ENCODE data around the gene ABCA9.

Gene ABCA9, protein sequence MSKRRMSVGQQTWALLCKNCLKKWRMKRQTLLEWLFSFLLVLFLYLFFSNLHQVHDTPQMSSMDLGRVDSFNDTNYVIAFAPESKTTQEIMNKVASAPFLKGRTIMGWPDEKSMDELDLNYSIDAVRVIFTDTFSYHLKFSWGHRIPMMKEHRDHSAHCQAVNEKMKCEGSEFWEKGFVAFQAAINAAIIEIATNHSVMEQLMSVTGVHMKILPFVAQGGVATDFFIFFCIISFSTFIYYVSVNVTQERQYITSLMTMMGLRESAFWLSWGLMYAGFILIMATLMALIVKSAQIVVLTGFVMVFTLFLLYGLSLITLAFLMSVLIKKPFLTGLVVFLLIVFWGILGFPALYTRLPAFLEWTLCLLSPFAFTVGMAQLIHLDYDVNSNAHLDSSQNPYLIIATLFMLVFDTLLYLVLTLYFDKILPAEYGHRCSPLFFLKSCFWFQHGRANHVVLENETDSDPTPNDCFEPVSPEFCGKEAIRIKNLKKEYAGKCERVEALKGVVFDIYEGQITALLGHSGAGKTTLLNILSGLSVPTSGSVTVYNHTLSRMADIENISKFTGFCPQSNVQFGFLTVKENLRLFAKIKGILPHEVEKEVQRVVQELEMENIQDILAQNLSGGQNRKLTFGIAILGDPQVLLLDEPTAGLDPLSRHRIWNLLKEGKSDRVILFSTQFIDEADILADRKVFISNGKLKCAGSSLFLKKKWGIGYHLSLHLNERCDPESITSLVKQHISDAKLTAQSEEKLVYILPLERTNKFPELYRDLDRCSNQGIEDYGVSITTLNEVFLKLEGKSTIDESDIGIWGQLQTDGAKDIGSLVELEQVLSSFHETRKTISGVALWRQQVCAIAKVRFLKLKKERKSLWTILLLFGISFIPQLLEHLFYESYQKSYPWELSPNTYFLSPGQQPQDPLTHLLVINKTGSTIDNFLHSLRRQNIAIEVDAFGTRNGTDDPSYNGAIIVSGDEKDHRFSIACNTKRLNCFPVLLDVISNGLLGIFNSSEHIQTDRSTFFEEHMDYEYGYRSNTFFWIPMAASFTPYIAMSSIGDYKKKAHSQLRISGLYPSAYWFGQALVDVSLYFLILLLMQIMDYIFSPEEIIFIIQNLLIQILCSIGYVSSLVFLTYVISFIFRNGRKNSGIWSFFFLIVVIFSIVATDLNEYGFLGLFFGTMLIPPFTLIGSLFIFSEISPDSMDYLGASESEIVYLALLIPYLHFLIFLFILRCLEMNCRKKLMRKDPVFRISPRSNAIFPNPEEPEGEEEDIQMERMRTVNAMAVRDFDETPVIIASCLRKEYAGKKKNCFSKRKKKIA (N-terminal part only)
- 0 to 0.95 (median 0.12) reads per million in 9 experiments for total RNA-seq

DNA sequence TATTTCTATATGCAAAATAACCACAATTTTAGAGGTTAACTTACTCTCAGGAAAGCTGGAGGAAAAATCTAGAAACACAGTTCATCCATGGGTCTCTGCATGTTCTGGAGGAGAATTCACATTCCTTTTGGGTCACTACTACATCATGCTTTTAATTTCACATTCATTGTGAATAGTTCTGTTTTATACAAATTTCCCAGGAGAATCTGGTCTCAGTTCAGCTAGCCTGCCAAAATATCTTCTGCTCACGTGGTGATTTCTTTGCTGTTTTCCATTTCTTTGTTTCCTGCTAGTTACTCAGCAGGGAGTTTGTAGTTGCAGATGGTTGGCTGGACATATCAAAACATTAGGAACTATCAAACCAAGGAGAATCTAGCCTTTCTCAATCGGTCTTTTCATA lies at the start of gene ABCA9:
Gene ABCA9, minus strand, starts transcription at position 106 of the 400 bp plus-strand sequence. CDS start 9,801 bp downstream, outside the sequence.
- ATAC-seq (replicated peaks) (no peak), DNase-seq (no peak)
- Mint-ChIP-seq H3K4me3 (no peak within 1 kb of the TSS), H3K36me3 (ENCODE audit: insufficient read depth) (peaks cover 2% of the 10 kb centered on the region), H3K27ac (no peak within 1 kb of the TSS), H3K9me3 (no peaks in the 10 kb centered on the region), H3K4me1 (ENCODE audit: low read depth in 2 of 2) (no peaks in the 10 kb centered on the region), H3K27me3 (peaks cover 16 to 27% of the 10 kb centered on the region in 2 donors)

DNA sequence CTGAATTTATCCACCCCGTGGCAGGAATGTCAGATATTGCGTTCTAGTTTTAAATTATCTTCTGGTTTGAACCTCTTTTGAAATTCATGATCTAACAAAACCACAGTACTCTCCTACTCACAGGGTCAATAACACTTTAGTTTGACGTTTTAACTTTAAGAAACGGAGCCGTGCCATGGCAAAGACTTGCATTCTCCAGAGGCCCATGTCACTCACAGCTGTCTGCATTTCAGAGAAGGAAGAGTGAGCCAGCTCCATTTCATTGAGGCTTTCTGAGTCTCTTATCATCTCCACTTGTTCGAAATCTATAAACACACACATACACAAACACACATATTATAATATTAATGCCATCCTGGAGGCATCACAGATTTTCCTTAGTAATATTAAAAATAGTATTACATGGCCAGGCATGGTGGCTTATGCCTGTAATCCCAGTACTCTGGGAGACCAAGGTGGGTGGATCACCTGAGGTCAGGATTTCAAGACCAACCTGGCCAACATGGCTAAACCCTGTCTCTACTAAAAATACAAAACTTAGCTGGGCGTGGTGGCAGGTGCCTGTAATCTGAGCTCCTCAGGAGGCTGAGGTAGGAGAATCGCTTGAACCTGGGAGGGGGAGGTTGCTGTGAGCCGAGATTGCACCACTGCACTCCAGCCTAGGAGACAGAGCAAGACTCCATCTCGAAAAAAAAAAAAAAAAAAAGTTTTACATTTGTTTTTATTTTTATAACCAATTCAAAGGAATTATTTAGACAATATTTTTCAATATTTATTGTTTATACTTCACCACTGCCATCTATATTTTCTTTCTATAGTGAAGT lies 45.4 kb upstream of the ABCA9 start:
- ATAC-seq (replicated peaks) (no peak), DNase-seq (no peak)
- H3K27me3 Mint-ChIP-seq: peaks cover 0 to 4% of the 10 kb centered on the region in 2 donors
- no peaks in the 10 kb centered on the region for H3K36me3 Mint-ChIP-seq (ENCODE audit: insufficient read depth)
- no peak overlapping the region for H3K4me3 Mint-ChIP-seq
- H3K4me1 Mint-ChIP-seq (ENCODE audit: low read depth in 2 of 2): no peaks in the 10 kb centered on the region
- H3K27ac Mint-ChIP-seq: no peak overlapping the region
- no peaks in the 10 kb centered on the region for H3K9me3 Mint-ChIP-seq

DNA sequence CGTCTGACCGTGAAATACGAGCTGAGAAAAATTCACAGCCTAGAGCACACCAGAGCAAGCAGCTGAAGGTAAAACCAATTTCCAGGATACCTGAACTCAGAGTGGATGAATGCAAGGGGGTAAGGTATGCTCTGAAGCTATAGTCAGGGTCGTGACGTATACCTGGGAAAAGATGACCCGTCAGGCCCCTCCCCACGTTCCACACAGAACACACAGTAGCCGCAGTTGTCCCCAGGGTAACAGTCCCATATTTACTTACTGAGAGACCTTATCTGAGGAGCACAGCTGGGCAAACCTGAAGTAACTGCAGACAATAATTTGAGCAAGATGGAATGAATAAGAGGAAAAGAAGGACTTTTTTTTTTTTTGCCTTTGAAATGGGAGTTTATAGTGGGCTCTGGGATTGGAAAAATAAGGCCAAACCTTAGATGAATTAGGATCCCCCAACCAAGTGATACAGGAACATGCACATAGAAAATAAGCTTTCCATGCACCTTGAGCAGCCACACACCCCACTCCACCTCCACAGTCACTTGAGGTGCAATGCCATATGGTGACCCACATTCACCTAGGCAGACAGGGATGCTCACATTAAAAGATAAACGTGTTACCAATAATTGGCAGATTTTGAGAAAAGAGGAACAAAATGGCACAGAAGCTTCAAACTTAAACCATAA lies 43.0 kb upstream of the ABCA9 start:
- H3K27ac Mint-ChIP-seq: no peak overlapping the region
- ATAC-seq (replicated peaks) (no peak), DNase-seq (no peak)
- H3K9me3 Mint-ChIP-seq: no peaks in the 10 kb centered on the region
- no peaks in the 10 kb centered on the region for H3K4me1 Mint-ChIP-seq (ENCODE audit: low read depth in 2 of 2)
- H3K27me3 Mint-ChIP-seq: peaks cover 0 to 4% of the 10 kb centered on the region in 2 donors
- H3K4me3 Mint-ChIP-seq: no peak overlapping the region
- no peaks in the 10 kb centered on the region for H3K36me3 Mint-ChIP-seq (ENCODE audit: insufficient read depth)

DNA sequence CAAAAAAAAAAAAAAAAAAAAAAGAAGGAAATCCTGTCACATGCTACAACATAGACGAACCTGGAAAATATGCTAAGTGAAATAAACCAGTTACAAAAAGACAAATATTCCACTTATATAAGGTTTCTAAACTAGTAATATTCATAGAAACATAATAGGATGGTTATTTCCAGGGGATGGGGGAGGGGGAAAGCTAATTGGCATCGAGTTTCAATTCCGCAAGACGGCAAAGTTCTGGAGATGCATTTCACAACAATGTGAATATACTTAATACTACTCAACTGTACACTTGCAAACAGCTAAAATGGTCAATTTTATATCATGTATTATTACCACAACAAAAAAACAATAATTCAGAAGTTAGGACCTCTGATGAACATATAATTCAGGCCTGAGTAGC lies 37.9 kb upstream of the ABCA9 start:
- H3K27ac Mint-ChIP-seq: no peak overlapping the region
- no peaks in the 10 kb centered on the region for H3K9me3 Mint-ChIP-seq
- no peak for ATAC-seq (replicated peaks)
- DNase-seq: no peak
- H3K27me3 Mint-ChIP-seq: peaks cover 0 to 4% of the 10 kb centered on the region in 2 donors
- H3K4me3 Mint-ChIP-seq: no peak overlapping the region
- no peaks in the 10 kb centered on the region for H3K4me1 Mint-ChIP-seq (ENCODE audit: low read depth in 2 of 2)
- H3K36me3 Mint-ChIP-seq (ENCODE audit: insufficient read depth): no peaks in the 10 kb centered on the region

DNA sequence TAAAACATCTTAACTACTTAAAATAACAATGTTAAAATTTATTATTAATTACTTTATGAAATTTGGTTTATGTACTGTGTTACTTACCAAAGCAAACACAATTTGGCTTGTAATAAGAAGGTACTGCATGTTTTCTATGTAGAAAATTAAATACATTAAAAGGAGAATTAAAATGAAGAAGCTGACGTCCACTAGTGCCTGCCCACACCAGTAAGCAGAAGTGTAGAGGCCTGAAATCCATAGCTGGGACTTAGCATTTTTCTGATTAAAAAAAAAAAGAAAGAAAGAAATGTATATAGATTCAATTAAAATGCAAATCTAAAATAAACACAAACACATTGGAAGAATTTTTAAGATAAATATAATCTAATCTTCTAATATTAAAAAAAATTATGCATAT lies 35.8 kb upstream of the ABCA9 start:
- no peak overlapping the region for H3K4me3 Mint-ChIP-seq

GRCh38 chr17:69093995-69094394 lies 33.3 kb upstream of the ABCA9 start:
- Mint-ChIP-seq H3K4me1 (ENCODE audit: low read depth in 2 of 2) (no peaks in the 10 kb centered on the region), H3K27me3 (peaks cover 0 to 17% of the 10 kb centered on the region in 2 donors), H3K27ac (no peak overlapping the region), H3K4me3 (no peak overlapping the region), H3K36me3 (ENCODE audit: insufficient read depth) (no peaks in the 10 kb centered on the region), H3K9me3 (no peaks in the 10 kb centered on the region)
- no peak for ATAC-seq (replicated peaks)
- no peak for DNase-seq

More for the DNA sequence above, 35.8 kb upstream of the ABCA9 start:
- Mint-ChIP-seq H3K27ac (no peak overlapping the region), H3K27me3 (peaks cover 0 to 12% of the 10 kb centered on the region in 2 donors), H3K36me3 (ENCODE audit: insufficient read depth) (no peaks in the 10 kb centered on the region), H3K4me1 (ENCODE audit: low read depth in 2 of 2) (no peaks in the 10 kb centered on the region), H3K9me3 (no peaks in the 10 kb centered on the region)
- DNase-seq (no peak), ATAC-seq (replicated peaks) (no peak)

DNA sequence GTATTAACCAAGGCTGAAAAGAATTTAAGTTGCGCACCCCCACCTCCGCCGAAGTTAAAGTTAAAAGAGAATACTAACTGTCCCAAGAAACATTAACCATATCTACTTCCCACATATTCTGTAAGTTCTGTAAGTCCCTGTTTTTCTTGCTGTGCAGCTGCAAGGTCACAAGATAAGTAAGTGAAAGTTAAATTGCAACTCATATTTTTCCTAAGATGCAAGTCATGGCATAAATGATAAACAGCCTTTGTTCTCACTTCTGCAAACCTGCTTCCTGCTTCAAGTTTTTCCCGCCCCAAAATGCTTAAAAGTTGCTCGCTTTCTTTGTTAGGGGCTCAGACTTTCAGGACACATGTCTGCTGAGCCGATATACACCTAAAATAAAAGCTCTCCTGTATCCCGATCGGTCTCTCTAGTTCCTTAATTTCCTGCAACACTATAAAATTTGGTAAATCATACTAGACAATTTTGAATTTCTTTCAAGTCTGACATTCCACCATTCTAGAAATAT lies 32.6 kb upstream of the ABCA9 start:
- no peaks in the 10 kb centered on the region for H3K4me1 Mint-ChIP-seq (ENCODE audit: low read depth in 2 of 2)
- peaks cover 0 to 23% of the 10 kb centered on the region in 2 donors for H3K27me3 Mint-ChIP-seq
- H3K27ac Mint-ChIP-seq: no peak overlapping the region
- H3K9me3 Mint-ChIP-seq: no peaks in the 10 kb centered on the region
- ATAC-seq (replicated peaks) (no peak), DNase-seq (no peak)
- H3K36me3 Mint-ChIP-seq (ENCODE audit: insufficient read depth): no peaks in the 10 kb centered on the region
- H3K4me3 Mint-ChIP-seq: no peak overlapping the region

- DNase-seq (no peak), ATAC-seq (replicated peaks) (no peak)
- no peak overlapping the region for H3K27ac Mint-ChIP-seq
- no peak overlapping the region for H3K4me3 Mint-ChIP-seq
- no peaks in the 10 kb centered on the region for H3K4me1 Mint-ChIP-seq (ENCODE audit: low read depth in 2 of 2)
- H3K9me3 Mint-ChIP-seq: no peaks in the 10 kb centered on the region
- peaks cover 0 to 32% of the 10 kb centered on the region in 2 donors for H3K27me3 Mint-ChIP-seq
- no peaks in the 10 kb centered on the region for H3K36me3 Mint-ChIP-seq (ENCODE audit: insufficient read depth)
Measured at GRCh38 chr17:69090365-69090764, 29.6 kb upstream of the ABCA9 start.

DNA sequence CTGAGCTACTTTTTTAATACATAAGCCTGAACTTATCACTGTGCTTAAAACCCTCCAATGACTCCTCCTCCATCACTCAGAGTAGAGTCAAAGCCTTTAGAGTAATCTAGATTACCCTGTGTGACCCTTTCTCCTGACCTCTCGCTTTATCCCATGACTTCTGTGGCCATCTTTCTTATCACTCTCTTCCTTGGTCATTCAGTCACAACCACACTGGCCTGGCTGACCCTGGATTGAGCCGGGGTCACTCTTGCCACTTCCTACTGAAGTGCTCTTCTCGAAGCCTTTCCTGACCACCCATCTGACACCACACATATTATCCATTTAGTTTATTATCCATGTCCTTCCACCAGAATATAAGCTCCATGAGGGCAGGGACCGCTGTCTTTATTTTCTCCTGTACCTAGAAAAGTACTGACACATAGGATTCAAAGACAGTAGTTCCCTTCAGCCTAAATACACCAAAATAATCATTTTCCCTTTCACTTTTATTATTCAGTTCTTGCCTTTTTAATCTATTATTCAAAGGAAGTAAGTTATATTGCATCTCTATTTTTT lies 28.0 kb upstream of the ABCA9 start:
- no peak for DNase-seq
- H3K36me3 Mint-ChIP-seq (ENCODE audit: insufficient read depth): no peaks in the 10 kb centered on the region
- no peak overlapping the region for H3K4me3 Mint-ChIP-seq
- no peak for ATAC-seq (replicated peaks)
- H3K27ac Mint-ChIP-seq: no peak overlapping the region
- peaks cover 0 to 32% of the 10 kb centered on the region in 2 donors for H3K27me3 Mint-ChIP-seq
- no peaks in the 10 kb centered on the region for H3K9me3 Mint-ChIP-seq
- no peaks in the 10 kb centered on the region for H3K4me1 Mint-ChIP-seq (ENCODE audit: low read depth in 2 of 2)

- no peaks in the 10 kb centered on the region for H3K36me3 Mint-ChIP-seq (ENCODE audit: insufficient read depth)
- no peak overlapping the region for H3K27ac Mint-ChIP-seq
- no peak for ATAC-seq (replicated peaks)
- H3K4me1 Mint-ChIP-seq (ENCODE audit: low read depth in 2 of 2): no peaks in the 10 kb centered on the region
- no peaks in the 10 kb centered on the region for H3K9me3 Mint-ChIP-seq
- no peak for DNase-seq
- no peak overlapping the region for H3K4me3 Mint-ChIP-seq
- H3K27me3 Mint-ChIP-seq: peaks cover 0 to 20% of the 10 kb centered on the region in 2 donors
Measured at GRCh38 chr17:69086641-69087040, 25.9 kb upstream of the ABCA9 start.

DNA sequence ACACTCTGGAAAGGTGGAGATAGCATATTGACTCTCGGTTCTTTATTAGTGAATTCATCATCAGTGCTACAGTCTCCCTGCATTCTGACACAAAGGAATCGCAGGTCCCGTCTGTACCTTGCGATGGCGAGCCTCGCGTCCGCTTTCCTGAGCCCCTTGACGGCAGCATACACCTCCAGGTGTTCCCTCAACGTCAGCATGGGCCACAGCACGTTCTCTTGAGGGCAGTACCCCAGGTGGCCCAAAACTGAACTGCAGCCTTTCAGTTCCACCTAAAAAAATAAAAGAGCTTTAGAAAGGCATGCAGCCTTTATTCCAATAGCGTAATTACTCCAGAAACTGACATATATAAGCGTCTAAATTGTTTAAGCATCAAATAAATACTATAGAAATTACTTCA lies 24.2 kb upstream of the ABCA9 start:
- H3K27me3 Mint-ChIP-seq: peaks cover 6 to 15% of the 10 kb centered on the region in 2 donors
- no peak overlapping the region for H3K27ac Mint-ChIP-seq
- no peak for DNase-seq
- no peak overlapping the region for H3K4me3 Mint-ChIP-seq
- no peak for ATAC-seq (replicated peaks)
- no peaks in the 10 kb centered on the region for H3K36me3 Mint-ChIP-seq (ENCODE audit: insufficient read depth)
- no peaks in the 10 kb centered on the region for H3K4me1 Mint-ChIP-seq (ENCODE audit: low read depth in 2 of 2)
- H3K9me3 Mint-ChIP-seq: no peaks in the 10 kb centered on the region

- ATAC-seq (replicated peaks) (no peak), DNase-seq (no peak)
- Mint-ChIP-seq H3K36me3 (ENCODE audit: insufficient read depth) (no peaks in the 10 kb centered on the region), H3K4me1 (ENCODE audit: low read depth in 2 of 2) (no peaks in the 10 kb centered on the region), H3K4me3 (no peak overlapping the region), H3K27ac (no peak overlapping the region), H3K9me3 (no peaks in the 10 kb centered on the region), H3K27me3 (peaks cover 7 to 8% of the 10 kb centered on the region in 2 donors)
Measured at GRCh38 chr17:69082696-69083095, 22.0 kb upstream of the ABCA9 start.

Data from effector memory CD8-positive, alpha-beta T cell (primary cell).